ENCODE results near the gene ATOSA. TPM values are rescaled to one million over a fixed set of nuclear protein-coding genes. Genes with fewer than 3 reads are reported as not detected.

Gene ATOSA
- total RNA-seq, 1 experiment from 2014 or later, result 5.8 TPM

DNA sequence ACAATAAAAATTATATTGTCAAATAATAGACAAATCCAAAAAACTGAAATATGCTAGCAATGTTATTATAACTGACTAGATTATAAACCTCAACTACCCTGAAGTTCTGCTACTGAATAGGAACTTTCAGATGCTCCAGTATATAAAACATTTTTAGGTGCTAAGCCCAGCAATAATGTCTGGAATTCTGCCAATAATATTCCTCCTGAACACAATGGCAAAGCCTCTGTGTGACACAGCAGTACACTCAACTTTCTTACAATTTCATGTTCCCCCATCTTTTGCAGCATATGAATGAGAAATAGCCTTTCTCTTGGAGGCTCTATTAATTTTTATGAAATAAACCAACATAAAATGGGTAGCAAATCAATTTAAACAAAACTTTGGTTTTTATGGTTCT is 29.5 kb downstream of the ATOSA start:
- H3K9me3 Mint-ChIP-seq, result no peaks in the 10 kb centered on the region

More for the DNA sequence above, 29.5 kb downstream of the ATOSA start:
- TF ChIP-seq, protein P1, sequence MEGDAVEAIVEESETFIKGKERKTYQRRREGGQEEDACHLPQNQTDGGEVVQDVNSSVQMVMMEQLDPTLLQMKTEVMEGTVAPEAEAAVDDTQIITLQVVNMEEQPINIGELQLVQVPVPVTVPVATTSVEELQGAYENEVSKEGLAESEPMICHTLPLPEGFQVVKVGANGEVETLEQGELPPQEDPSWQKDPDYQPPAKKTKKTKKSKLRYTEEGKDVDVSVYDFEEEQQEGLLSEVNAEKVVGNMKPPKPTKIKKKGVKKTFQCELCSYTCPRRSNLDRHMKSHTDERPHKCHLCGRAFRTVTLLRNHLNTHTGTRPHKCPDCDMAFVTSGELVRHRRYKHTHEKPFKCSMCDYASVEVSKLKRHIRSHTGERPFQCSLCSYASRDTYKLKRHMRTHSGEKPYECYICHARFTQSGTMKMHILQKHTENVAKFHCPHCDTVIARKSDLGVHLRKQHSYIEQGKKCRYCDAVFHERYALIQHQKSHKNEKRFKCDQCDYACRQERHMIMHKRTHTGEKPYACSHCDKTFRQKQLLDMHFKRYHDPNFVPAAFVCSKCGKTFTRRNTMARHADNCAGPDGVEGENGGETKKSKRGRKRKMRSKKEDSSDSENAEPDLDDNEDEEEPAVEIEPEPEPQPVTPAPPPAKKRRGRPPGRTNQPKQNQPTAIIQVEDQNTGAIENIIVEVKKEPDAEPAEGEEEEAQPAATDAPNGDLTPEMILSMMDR (conservative IDR thresholded peaks at IDR 0.05), result no peak
- Histone ChIP-seq H2BK15ac (ENCODE audit: low read depth, low read length) (no peak overlapping the region), H2AK5ac (ENCODE audit: insufficient read length, low read length) (no peak overlapping the region), H4K5ac (ENCODE audit: insufficient read length, low read depth, low read length) (no peak overlapping the region), H3K56ac (ENCODE audit: insufficient read length, low read depth, low read length) (no peak overlapping the region), H3K4me2 (ENCODE audit: insufficient read depth, insufficient read length, low read length) (no peak overlapping the region), H2BK5ac (ENCODE audit: insufficient read length, low read length) (no peak overlapping the region), H4K91ac (ENCODE audit: insufficient read length, low read depth, low read length) (no peak overlapping the region), H3K79me2 (ENCODE audit: insufficient read depth, low read length) (no peaks in the 10 kb centered on the region), H2BK20ac (ENCODE audit: low read depth, low read length, poor library complexity, severe bottlenecking) (no peak overlapping the region), H4K20me1 (ENCODE audit: control insufficient read depth, insufficient read depth, insufficient read length) (no peaks in the 10 kb centered on the region), H2BK120ac (ENCODE audit: low read depth, low read length, poor library complexity, severe bottlenecking) (no peak overlapping the region), H3K14ac (ENCODE audit: insufficient read depth, low read length) (no peak overlapping the region), H3K23ac (ENCODE audit: insufficient read length, low read depth, low read length) (no peak overlapping the region), H3K27ac (ENCODE audit: insufficient read length, low read depth, low read length) (no peak overlapping the region), H3K23me2 (ENCODE audit: insufficient read length, low read depth, low read length, poor library complexity, severe bottlenecking) (no peaks in the 10 kb centered on the region), H3K9me3 (ENCODE audit: control insufficient read depth, low read depth, low read length) (no peaks in the 10 kb centered on the region), H2AFZ (ENCODE audit: low read length) (no peak overlapping the region), H3K4ac (ENCODE audit: low read depth, low read length) (no peak overlapping the region), H3T11ph (ENCODE audit: low read length) (no peak overlapping the region), H3K4me1 (ENCODE audit: insufficient read depth, low read length) (no peaks in the 10 kb centered on the region), H3K18ac (ENCODE audit: insufficient read length, low read depth, low read length) (no peak overlapping the region), H2BK12ac (ENCODE audit: insufficient read length, low read depth, low read length) (no peak overlapping the region), H4K8ac (replicated peaks; ENCODE audit: insufficient read length, low read depth, low read length) (no peak overlapping the region), H3K27me3 (ENCODE audit: insufficient read depth, low read length) (no peaks in the 10 kb centered on the region), H3K79me1 (ENCODE audit: insufficient read depth, low read depth, low read length, poor library complexity, severe bottlenecking) (no peaks in the 10 kb centered on the region), H3K9ac (ENCODE audit: extremely low read depth, insufficient read length, low read length) (no peak overlapping the region)
- DNase-seq, result no peak
- H3K36me3 Mint-ChIP-seq (ENCODE audit: insufficient read depth in 1 of 3, low read depth in 3 of 3), result no peaks in the 10 kb centered on the region
- H3K4me1 Mint-ChIP-seq, result peaks cover 16 to 17% of the 10 kb centered on the region in 2 experiments
- no peak overlapping the region for H3K4me3 Mint-ChIP-seq
- H3K27me3 Mint-ChIP-seq (ENCODE audit: low read depth), result no peaks in the 10 kb centered on the region
- H3K27ac Mint-ChIP-seq, result no peak overlapping the region
